Measurements from ENCODE around the gene LRRC7. TPM values are rescaled to one million over a fixed set of nuclear protein-coding genes. Genes with fewer than 3 reads are reported as not detected.

LRRC7 gene
- total and polyA plus RNA-seq, 9 donors, result 0.01 to 0.45 (median 0.13) TPM; not detected in 4

DNA sequence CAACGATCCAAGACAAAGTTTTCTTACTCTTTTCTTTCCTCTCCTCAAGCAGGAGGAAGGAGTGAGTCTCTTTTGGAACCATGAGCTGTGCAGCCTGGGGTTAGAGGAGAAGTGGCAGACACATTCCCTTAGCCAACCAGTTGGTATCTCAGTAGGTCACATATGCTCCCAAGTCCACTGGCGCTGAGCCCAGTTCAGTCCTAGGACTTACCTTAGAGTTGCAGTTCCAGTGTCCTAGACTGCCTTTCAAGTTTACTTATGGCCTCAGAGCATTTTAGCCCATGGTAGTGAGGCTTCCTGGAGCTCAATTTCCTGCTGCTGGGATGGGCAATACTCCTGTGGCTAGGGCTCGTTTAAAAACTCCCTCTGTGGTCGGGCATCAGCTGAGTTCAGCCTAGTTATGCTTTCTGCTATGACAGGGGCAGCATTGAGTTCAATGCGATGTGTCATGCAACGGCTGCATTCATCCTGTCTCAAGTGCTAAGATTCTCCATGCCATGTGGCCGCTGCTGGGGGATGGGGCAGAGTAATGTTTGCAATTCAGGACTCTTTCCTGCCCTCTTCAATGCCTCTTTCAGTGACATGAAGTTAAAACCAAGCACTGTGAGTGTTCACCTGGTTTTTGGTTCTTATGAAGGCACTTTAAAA is 103.8 kb downstream of the LRRC7 start:
- DNase-seq, result no peak
- no peaks in the 10 kb centered on the region for H3K4me1 ChIP-seq (ENCODE audit: insufficient read depth)
- 81 to 91% (median 86%) methylated on average over 7 of the region's 7 CpGs for WGBS, 3 donors

DNA sequence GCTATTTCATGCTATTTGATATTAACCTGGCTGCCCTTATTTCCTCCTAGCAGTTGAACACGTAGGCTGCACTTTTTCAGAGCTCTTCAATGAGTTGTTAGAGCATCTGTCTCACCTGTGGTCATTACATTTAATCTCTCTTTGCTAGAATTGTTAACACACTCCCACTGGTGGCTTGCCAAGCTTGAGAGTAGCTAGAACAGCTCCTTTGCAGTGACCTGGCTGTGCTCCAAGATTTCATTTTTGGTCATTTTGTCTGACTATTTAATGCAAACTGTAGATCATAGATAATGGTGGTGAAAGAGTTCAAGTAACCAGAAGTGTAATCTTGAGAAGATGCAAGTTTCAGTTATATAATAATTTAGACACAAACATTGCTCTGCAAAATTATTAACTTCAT is 105.6 kb downstream of the LRRC7 start:
- Histone ChIP-seq H3K9me3 (no peaks in the 10 kb centered on the region), H3K27me3 (no peaks in the 10 kb centered on the region), H3K4me1 (ENCODE audit: insufficient read depth) (no peaks in the 10 kb centered on the region), H3K36me3 (no peaks in the 10 kb centered on the region), H3K27ac (no peak overlapping the region), H3K4me3 (no peak overlapping the region)
- TF ChIP-seq EP300 (IDR thresholded peaks at IDR 0.05), result no peak
- TF ChIP-seq, protein P1, sequence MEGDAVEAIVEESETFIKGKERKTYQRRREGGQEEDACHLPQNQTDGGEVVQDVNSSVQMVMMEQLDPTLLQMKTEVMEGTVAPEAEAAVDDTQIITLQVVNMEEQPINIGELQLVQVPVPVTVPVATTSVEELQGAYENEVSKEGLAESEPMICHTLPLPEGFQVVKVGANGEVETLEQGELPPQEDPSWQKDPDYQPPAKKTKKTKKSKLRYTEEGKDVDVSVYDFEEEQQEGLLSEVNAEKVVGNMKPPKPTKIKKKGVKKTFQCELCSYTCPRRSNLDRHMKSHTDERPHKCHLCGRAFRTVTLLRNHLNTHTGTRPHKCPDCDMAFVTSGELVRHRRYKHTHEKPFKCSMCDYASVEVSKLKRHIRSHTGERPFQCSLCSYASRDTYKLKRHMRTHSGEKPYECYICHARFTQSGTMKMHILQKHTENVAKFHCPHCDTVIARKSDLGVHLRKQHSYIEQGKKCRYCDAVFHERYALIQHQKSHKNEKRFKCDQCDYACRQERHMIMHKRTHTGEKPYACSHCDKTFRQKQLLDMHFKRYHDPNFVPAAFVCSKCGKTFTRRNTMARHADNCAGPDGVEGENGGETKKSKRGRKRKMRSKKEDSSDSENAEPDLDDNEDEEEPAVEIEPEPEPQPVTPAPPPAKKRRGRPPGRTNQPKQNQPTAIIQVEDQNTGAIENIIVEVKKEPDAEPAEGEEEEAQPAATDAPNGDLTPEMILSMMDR (IDR thresholded peaks at IDR 0.05), result no peak
- no peak for TF ChIP-seq POLR2A (IDR thresholded peaks at IDR 0.05)
- DNase-seq, result no peak
- intact Hi-C loops (cut with DNase I), result no loop called here
- WGBS, 3 donors, result 75 to 85% (median 78%) methylated on average over 1 of the region's 1 CpG

More for the DNA sequence above, 103.8 kb downstream of the LRRC7 start:
- intact Hi-C loops (cut with DNase I), result no loop called here
- H3K27ac ChIP-seq, result no peak overlapping the region
- no peaks in the 10 kb centered on the region for H3K27me3 ChIP-seq
- no peaks in the 10 kb centered on the region for H3K9me3 ChIP-seq
- TF ChIP-seq, protein P1 (IDR thresholded peaks at IDR 0.05), result no peak
- TF ChIP-seq POLR2A (IDR thresholded peaks at IDR 0.05) (no peak), EP300 (IDR thresholded peaks at IDR 0.05) (no peak)
- no peaks in the 10 kb centered on the region for H3K36me3 ChIP-seq
- no peak overlapping the region for H3K4me3 ChIP-seq

DNA sequence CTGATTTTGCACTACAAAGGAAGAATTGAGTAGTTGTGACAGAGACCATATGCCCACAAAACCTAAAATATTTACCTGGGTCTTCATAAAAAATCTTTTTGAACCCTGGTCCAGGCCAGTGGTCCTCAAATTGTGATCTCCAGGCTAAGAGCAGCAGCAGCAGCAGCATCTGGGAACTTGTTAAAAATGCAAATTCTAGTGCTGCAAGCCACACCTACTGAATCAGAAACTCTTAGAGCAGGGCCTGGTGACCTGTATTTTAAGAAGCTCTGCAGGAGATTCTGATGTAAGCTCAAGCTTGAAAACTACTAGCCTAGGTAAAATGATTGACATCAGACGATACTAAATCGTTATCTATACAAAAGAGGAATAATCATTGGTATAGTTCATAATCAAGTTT is 112.2 kb downstream of the LRRC7 start:
- no peaks in the 10 kb centered on the region for H3K27me3 ChIP-seq
- H3K36me3 ChIP-seq, result no peaks in the 10 kb centered on the region
- TF ChIP-seq EP300 (IDR thresholded peaks at IDR 0.05), result no peak
- TF ChIP-seq, protein P1 (IDR thresholded peaks at IDR 0.05), result no peak
- TF ChIP-seq POLR2A (IDR thresholded peaks at IDR 0.05), result no peak
- H3K27ac ChIP-seq, result no peak overlapping the region
- no peaks in the 10 kb centered on the region for H3K4me1 ChIP-seq (ENCODE audit: insufficient read depth)
- H3K9me3 ChIP-seq, result no peaks in the 10 kb centered on the region
- H3K4me3 ChIP-seq, result no peak overlapping the region
- no peak for DNase-seq
- intact Hi-C loops (cut with DNase I), result no loop called here
- 93 to 96% (median 95%) methylated on average over 2 of the region's 2 CpGs for WGBS, 3 donors

DNA sequence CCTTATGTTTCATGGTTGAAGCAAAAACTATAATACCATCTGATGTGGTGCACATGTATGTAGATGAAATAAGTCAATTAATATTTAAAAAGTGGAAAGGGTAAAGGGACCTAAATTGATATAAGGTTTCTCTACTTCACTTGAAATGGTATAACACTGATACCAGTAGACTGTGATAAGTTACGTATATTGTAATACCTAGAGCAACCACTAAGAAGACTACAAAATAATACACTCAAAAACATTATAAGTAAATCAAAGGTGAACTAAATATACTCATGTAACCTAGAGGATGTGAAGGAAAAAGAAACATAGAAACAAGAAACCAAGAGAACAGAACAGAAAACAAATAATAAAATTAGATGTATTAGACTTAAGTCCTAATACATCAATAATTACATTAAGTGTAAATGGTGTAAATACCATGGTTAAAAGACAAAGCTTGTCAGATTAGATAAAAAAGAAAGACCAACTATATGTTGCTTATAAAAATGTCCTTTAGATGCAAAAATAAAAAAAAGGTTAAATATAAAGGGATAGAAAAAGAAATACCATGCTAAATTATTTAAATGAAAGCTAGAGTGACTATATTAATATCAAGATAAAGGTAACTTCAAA is 118.8 kb downstream of the LRRC7 start:
- no peaks in the 10 kb centered on the region for H3K4me1 ChIP-seq (ENCODE audit: insufficient read depth)
- H3K27me3 ChIP-seq, result no peaks in the 10 kb centered on the region
- no peak overlapping the region for H3K27ac ChIP-seq
- DNase-seq, result no peak
- H3K4me3 ChIP-seq, result no peak overlapping the region
- H3K36me3 ChIP-seq, result no peaks in the 10 kb centered on the region
- intact Hi-C loops (cut with DNase I), result no loop called here
- H3K9me3 ChIP-seq, result no peaks in the 10 kb centered on the region
- 92 to 100% (median 93%) methylated on average over 1 of the region's 1 CpG for WGBS, 3 donors
- no peak for TF ChIP-seq POLR2A (IDR thresholded peaks at IDR 0.05)
- TF ChIP-seq, protein P1 (IDR thresholded peaks at IDR 0.05), result no peak
- no peak for TF ChIP-seq EP300 (IDR thresholded peaks at IDR 0.05)

Data from ovary (tissue), 9 donors.